ENCODE measurements around the gene HIVEP1. TPM values are rescaled to one million over a fixed set of nuclear protein-coding genes. Genes with fewer than 3 reads are reported as not detected.

The HIVEP1 gene
- total and polyA plus RNA-seq, 2 of the 13 experiments (the other 11 are each of a cell fraction or from before 2014, with no cell fraction given): 7.4 to 9.9 TPM

DNA sequence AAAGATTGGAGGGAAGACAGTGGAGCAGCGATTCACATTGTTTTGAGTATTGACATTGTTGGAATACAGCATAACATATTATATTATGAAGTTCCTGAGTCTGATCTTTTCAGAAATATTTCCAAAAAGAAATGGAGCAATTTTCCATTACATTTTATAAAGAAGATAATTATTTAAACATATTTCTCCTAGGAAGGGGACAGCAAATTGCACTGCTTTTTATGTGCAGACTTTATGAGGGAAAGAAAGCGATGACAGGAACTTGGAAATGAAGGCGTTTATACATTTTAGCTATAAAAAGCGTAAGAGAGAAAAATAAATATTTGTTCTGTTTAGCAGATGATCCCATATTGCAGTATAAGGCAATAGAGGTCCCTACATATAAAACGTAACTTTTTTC, 161.1 kb downstream of the HIVEP1 start:
- ATAC-seq (no peak), FAIRE-seq (no peak), DNase-seq (ENCODE audit: low spot score) (no peak)
- no peak overlapping the region for H3K9ac ChIP-seq (ENCODE audit: insufficient read depth, low read depth, low read length)
- no peak overlapping the region for H3K27ac ChIP-seq (ENCODE audit: extremely low read length, insufficient read depth, low read length)
- H4K20me1 ChIP-seq (ENCODE audit: insufficient read depth, low read length): no peaks in the 10 kb centered on the region
- H3K9me3 ChIP-seq (ENCODE audit: low read length): no peaks in the 10 kb centered on the region
- no peaks in the 10 kb centered on the region for H3K4me1 ChIP-seq (ENCODE audit: insufficient read depth, low read length)
- no TSS peak for BruUV-seq (replicated peaks)
- ChIA-PET CTCF (ENCODE audit: low intra/inter-chr PET ratio, low total read pairs) (no interaction called here), POLR2A (no interaction called here)
- no peaks in the 10 kb centered on the region for H3K36me3 ChIP-seq (replicated peaks in 1 of 2; ENCODE audit: control insufficient read depth in 1 of 2, insufficient read depth in 2 of 2, low read length in 2 of 2)
- no peak overlapping the region for H3K4me3 ChIP-seq (replicated peaks in 1 of 3; ENCODE audit: insufficient read depth in 1 of 3, low read depth in 2 of 3, low read length in 3 of 3)
- in situ Hi-C loops (cut with HindIII; ENCODE audit: extremely low pct_ligation_motif_present, low pct_unique_long_range_greater_than_20kb): no loop called here
- no peaks in the 10 kb centered on the region for H3K27me3 ChIP-seq (ENCODE audit: control insufficient read depth in 1 of 2, insufficient read depth in 2 of 2, low read length in 2 of 2)
- H3K79me2 ChIP-seq (ENCODE audit: insufficient read depth, low read length): no peaks in the 10 kb centered on the region
- 33% methylated on average over 5 of the region's 5 CpGs for WGBS (ENCODE audit: low lambda C conversion rate)
- intact Hi-C loops (cut with micrococcal nuclease; ENCODE audit: unreplicated experiment): no loop called here
- no peak overlapping the region for H3K4me2 ChIP-seq (ENCODE audit: low read depth, low read length)
- H2AFZ ChIP-seq (ENCODE audit: low read length): no peak overlapping the region
- TF ChIP-seq ZNF7 (CRISPR knock-in tag; IDR thresholded peaks at IDR 0.05) (no peak), KLF16 (CRISPR knock-in tag; IDR thresholded peaks at IDR 0.05) (no peak), ETV6 (CRISPR knock-in tag; conservative IDR thresholded peaks at IDR 0.05) (no peak), HMGXB3 (CRISPR knock-in tag; IDR thresholded peaks at IDR 0.05; ENCODE audit: borderline replicate concordance) (no peak), TOE1 (CRISPR knock-in tag; IDR thresholded peaks at IDR 0.05) (no peak), ZNF574 (CRISPR knock-in tag; IDR thresholded peaks at IDR 0.05) (no peak), SYNCRIP (IDR thresholded peaks at IDR 0.05; ENCODE audit: insufficient read depth, low read depth, low read length) (no peak), DR1 (CRISPR knock-in tag; IDR thresholded peaks at IDR 0.05) (no peak), ZNF572 (CRISPR knock-in tag; IDR thresholded peaks at IDR 0.05) (no peak)
- TF ChIP-seq, protein P1, sequence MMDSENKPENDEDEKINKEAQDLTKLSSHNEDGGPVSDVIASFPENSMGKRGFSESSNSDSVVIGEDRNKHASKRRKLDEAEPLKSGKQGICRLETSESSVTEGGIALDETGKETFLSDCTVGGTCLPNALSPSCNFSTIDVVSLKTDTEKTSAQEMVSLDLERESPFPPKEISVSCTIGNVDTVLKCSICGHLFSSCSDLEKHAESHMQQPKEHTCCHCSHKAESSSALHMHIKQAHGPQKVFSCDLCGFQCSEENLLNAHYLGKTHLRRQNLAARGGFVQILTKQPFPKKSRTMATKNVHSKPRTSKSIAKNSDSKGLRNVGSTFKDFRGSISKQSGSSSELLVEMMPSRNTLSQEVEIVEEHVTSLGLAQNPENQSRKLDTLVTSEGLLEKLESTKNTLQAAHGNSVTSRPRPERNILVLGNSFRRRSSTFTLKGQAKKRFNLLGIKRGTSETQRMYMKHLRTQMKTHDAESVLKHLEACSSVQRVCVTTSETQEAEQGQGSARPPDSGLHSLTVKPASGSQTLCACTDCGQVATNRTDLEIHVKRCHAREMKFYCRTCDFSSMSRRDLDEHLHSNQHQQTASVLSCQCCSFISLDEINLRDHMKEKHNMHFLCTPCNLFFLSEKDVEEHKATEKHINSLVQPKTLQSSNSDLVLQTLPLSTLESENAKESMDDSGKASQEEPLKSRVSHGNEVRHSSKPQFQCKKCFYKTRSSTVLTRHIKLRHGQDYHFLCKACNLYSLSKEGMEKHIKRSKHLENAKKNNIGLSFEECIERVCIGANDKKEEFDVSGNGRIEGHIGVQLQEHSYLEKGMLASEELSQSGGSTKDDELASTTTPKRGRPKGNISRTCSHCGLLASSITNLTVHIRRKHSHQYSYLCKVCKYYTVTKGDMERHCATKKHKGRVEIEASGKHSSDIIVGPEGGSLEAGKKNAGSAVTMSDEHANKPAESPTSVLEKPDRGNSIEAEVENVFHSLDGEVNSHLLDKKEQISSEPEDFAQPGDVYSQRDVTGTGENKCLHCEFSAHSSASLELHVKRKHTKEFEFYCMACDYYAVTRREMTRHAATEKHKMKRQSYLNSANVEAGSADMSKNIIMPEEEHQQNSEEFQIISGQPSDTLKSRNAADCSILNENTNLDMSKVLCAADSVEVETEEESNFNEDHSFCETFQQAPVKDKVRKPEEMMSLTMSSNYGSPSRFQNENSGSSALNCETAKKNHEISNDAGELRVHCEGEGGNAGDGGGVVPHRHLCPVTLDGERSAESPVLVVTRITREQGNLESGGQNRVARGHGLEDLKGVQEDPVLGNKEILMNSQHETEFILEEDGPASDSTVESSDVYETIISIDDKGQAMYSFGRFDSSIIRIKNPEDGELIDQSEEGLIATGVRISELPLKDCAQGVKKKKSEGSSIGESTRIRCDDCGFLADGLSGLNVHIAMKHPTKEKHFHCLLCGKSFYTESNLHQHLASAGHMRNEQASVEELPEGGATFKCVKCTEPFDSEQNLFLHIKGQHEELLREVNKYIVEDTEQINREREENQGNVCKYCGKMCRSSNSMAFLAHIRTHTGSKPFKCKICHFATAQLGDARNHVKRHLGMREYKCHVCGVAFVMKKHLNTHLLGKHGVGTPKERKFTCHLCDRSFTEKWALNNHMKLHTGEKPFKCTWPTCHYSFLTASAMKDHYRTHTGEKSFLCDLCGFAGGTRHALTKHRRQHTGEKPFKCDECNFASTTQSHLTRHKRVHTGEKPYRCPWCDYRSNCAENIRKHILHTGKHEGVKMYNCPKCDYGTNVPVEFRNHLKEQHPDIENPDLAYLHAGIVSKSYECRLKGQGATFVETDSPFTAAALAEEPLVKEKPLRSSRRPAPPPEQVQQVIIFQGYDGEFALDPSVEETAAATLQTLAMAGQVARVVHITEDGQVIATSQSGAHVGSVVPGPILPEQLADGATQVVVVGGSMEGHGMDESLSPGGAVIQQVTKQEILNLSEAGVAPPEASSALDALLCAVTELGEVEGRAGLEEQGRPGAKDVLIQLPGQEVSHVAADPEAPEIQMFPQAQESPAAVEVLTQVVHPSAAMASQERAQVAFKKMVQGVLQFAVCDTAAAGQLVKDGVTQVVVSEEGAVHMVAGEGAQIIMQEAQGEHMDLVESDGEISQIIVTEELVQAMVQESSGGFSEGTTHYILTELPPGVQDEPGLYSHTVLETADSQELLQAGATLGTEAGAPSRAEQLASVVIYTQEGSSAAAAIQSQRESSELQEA (CRISPR knock-in tag; IDR thresholded peaks at IDR 0.05; ENCODE audit: not compliant biosample characterization): no peak

Data from HepG2 (cell line).